Measurements from ENCODE around the gene GNAQ. TPM values are rescaled to one million over a fixed set of nuclear protein-coding genes. Genes with fewer than 3 reads are reported as not detected.
A peak's percentile ranks its signal among the peaks of the same experiment; 100 is the strongest.

GNAQ gene
- total RNA-seq (2014; rRNA removed; shearing (Covaris generic)) (43.1 and 59.1 TPM in 2 replicates), polyA plus RNA-seq (2016; fragmentation: Nextera tagmentation; extraction: Ambion mirVana) (21.1 and 22.3 TPM in 2 replicates)
- long read RNA-seq, partial matches to known transcripts = 0 of 2 reads
- long read RNA-seq, other reads (novel, unspliced or antisense) = 2 of 2 reads

DNA sequence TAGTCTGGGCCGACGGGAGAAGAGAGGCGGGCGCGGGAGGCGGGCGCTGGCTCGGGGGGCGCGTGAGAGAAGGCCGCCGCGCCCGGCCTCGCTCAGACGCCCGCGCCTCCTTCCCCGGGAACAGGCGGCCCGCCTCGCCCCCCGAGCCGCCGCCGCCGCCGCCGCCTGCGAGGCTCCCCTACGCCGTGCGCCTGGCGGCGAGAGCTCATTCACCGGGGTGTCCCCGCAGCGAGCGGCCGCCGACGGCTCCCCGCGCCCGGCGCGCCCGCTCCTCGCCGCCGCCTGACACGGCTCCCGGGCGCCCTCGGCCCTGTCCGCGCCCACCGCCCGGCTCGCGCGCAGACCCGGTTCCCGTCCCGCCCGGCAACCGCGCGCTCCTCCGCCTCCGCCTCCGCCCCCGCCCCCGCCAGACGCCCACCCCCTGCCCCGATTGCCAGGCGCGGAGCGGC lies at the start of gene GNAQ:
Gene GNAQ (minus strand): TSS at position 368 of the 449 bp plus-strand sequence. CDS start 576 bp downstream, outside the sequence.
- H3K36me3 ChIP-seq (ENCODE audit: insufficient read depth) = no peaks in the 10 kb centered on the region
- H3F3A ChIP-seq (replicated peaks; ENCODE audit: low read depth) = no peaks in the 10 kb centered on the region
- peak within 1 kb of the TSS; percentile 43; the same call in 1 of the 2 replicates for H3K27ac ChIP-seq (ENCODE audit: low read depth)
- DNase-seq (ENCODE audit: low spot score) = peak; percentile 59
- peak within 1 kb of the TSS; percentile 78 for H3K4me2 ChIP-seq
- peak within 1 kb of the TSS; percentile 98 for H3K4me3 Mint-ChIP-seq
- H3K4me1 ChIP-seq (ENCODE audit: insufficient read depth) = peaks cover 26% of the 10 kb centered on the region
- peaks cover 10% of the 10 kb centered on the region for H3K27me3 Mint-ChIP-seq (ENCODE audit: insufficient read depth, low read depth, poor library complexity)
- H3K27ac Mint-ChIP-seq = peak within 1 kb of the TSS; percentile 98
- peaks cover 58% of the 10 kb centered on the region for H3K4me1 Mint-ChIP-seq
- no peaks in the 10 kb centered on the region for H3K9me2 ChIP-seq (ENCODE audit: insufficient read depth)
- H4K20me1 ChIP-seq (replicated peaks; ENCODE audit: insufficient read depth) = peaks cover 8% of the 10 kb centered on the region
- H3K9me3 Mint-ChIP-seq = no peaks in the 10 kb centered on the region; the same call in 2 of the 3 replicates
- H2AFZ ChIP-seq = peak within 1 kb of the TSS; percentile 20
- no peaks in the 10 kb centered on the region for H3K27me3 ChIP-seq (ENCODE audit: insufficient read depth)
- ATAC-seq = peak; percentile 13
- peak within 1 kb of the TSS; percentile 83 for H3K4me3 ChIP-seq
- no peak for TF ChIP-seq ZNF114 (CRISPR knock-in tag; IDR thresholded peaks at IDR 0.05)
- no peak for TF ChIP-seq EZH2 (IDR thresholded peaks at IDR 0.05; ENCODE audit: low read depth, unreplicated experiment)
- no peak for TF ChIP-seq CREB1 (CRISPR knock-in tag; IDR thresholded peaks at IDR 0.05; ENCODE audit: low read depth)
- H3K36me3 Mint-ChIP-seq (ENCODE audit: low read depth) = no peaks in the 10 kb centered on the region; the same call in 2 of the 3 replicates
- H3K79me2 ChIP-seq (replicated peaks; ENCODE audit: insufficient read depth) = peaks cover 42% of the 10 kb centered on the region

DNA sequence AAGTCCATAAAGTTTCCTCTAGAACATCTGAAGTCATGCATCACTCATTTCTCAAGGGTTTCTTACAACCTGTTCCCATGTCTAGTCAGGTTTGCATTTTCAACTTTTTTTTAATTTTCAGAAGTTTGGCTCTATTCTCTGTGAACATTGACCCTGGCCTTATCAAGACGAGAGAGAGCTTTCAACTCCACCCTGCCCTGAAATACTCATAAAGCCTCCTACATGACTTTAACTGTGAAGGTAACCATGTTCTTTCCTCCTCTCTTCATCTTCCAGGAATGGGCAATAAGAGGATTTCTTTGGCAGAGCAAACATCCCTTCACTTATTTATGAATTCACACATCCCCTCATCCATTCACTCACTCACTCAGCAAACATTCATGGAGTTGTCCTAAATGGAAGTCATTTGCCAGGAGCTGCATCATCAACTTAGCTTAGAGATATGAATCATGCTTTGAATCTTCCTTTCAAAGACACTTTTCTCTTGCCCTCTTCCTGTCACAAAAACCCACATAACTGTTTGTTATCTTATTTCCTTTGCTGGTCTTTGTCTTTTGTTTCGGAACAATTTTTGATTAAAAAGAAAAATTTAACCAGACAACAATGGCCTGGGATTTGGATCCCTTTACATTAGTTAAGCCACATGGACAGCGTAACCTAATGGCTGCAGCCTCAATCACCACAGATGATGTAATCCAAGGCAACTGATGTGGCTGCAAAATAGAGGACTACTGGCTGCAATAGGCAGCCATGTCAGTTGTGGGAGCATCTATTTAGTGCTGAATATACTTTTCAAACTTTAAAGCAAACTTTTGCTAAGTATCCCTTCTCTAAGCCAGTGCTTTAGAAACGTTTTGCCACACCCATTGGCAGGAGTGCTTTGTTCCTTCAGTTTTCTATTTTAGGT lies 43.0 kb upstream of the GNAQ start:
- Histone ChIP-seq H3F3A (replicated peaks; ENCODE audit: low read depth) (no peaks in the 10 kb centered on the region), H2AFZ (peak overlapping the region; percentile 87; the same call in 1 of the 2 replicates), H3K27ac (ENCODE audit: low read depth) (no peak overlapping the region), H3K79me2 (replicated peaks; ENCODE audit: insufficient read depth) (no peaks in the 10 kb centered on the region), H3K9me2 (ENCODE audit: insufficient read depth) (no peaks in the 10 kb centered on the region), H3K36me3 (ENCODE audit: insufficient read depth) (no peaks in the 10 kb centered on the region), H3K4me2 (no peak overlapping the region), H4K20me1 (replicated peaks; ENCODE audit: insufficient read depth) (no peaks in the 10 kb centered on the region), H3K27me3 (ENCODE audit: insufficient read depth) (no peaks in the 10 kb centered on the region), H3K4me3 (no peak overlapping the region), H3K4me1 (ENCODE audit: insufficient read depth) (peaks cover 3% of the 10 kb centered on the region; the same call in 1 of the 2 replicates)
- H3K36me3 Mint-ChIP-seq (ENCODE audit: low read depth) = no peaks in the 10 kb centered on the region; the same call in 2 of the 3 replicates
- H3K9me3 Mint-ChIP-seq = peaks cover 17% of the 10 kb centered on the region
- no peaks in the 10 kb centered on the region for H3K4me1 Mint-ChIP-seq
- no peak for ATAC-seq
- no peaks in the 10 kb centered on the region for H3K27me3 Mint-ChIP-seq (ENCODE audit: insufficient read depth, low read depth, poor library complexity)
- no peak for DNase-seq (ENCODE audit: low spot score)
- H3K4me3 Mint-ChIP-seq = no peak overlapping the region
- H3K27ac Mint-ChIP-seq = no peak overlapping the region
- TF ChIP-seq, protein P1, sequence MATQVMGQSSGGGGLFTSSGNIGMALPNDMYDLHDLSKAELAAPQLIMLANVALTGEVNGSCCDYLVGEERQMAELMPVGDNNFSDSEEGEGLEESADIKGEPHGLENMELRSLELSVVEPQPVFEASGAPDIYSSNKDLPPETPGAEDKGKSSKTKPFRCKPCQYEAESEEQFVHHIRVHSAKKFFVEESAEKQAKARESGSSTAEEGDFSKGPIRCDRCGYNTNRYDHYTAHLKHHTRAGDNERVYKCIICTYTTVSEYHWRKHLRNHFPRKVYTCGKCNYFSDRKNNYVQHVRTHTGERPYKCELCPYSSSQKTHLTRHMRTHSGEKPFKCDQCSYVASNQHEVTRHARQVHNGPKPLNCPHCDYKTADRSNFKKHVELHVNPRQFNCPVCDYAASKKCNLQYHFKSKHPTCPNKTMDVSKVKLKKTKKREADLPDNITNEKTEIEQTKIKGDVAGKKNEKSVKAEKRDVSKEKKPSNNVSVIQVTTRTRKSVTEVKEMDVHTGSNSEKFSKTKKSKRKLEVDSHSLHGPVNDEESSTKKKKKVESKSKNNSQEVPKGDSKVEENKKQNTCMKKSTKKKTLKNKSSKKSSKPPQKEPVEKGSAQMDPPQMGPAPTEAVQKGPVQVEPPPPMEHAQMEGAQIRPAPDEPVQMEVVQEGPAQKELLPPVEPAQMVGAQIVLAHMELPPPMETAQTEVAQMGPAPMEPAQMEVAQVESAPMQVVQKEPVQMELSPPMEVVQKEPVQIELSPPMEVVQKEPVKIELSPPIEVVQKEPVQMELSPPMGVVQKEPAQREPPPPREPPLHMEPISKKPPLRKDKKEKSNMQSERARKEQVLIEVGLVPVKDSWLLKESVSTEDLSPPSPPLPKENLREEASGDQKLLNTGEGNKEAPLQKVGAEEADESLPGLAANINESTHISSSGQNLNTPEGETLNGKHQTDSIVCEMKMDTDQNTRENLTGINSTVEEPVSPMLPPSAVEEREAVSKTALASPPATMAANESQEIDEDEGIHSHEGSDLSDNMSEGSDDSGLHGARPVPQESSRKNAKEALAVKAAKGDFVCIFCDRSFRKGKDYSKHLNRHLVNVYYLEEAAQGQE (IDR thresholded peaks at IDR 0.05; ENCODE audit: unreplicated experiment) = no peak
- TF ChIP-seq POLR2AphosphoS5 (IDR thresholded peaks at IDR 0.05; ENCODE audit: low read depth) (no peak), STAT1 (IDR thresholded peaks at IDR 0.05; ENCODE audit: unreplicated experiment) (no peak), EZH2phosphoT487 (IDR thresholded peaks at IDR 0.05; ENCODE audit: unreplicated experiment) (no peak), CREB1 (CRISPR knock-in tag; IDR thresholded peaks at IDR 0.05; ENCODE audit: low read depth) (no peak), EZH2 (IDR thresholded peaks at IDR 0.05; ENCODE audit: low read depth, unreplicated experiment) (no peak)
- TF ChIP-seq, protein P2, sequence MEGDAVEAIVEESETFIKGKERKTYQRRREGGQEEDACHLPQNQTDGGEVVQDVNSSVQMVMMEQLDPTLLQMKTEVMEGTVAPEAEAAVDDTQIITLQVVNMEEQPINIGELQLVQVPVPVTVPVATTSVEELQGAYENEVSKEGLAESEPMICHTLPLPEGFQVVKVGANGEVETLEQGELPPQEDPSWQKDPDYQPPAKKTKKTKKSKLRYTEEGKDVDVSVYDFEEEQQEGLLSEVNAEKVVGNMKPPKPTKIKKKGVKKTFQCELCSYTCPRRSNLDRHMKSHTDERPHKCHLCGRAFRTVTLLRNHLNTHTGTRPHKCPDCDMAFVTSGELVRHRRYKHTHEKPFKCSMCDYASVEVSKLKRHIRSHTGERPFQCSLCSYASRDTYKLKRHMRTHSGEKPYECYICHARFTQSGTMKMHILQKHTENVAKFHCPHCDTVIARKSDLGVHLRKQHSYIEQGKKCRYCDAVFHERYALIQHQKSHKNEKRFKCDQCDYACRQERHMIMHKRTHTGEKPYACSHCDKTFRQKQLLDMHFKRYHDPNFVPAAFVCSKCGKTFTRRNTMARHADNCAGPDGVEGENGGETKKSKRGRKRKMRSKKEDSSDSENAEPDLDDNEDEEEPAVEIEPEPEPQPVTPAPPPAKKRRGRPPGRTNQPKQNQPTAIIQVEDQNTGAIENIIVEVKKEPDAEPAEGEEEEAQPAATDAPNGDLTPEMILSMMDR (conservative IDR thresholded peaks at IDR 0.05; ENCODE audit: low read depth in 2 of 2) = no peak
